A549 (cell line): ENCODE results near the gene C8G. TPM values are rescaled to one million over a fixed set of nuclear protein-coding genes. Genes with fewer than 3 reads are reported as not detected.

Source experiments
- ATAC-seq, 2 experiments: fragments of 200-7000 bp in 1 of 2; fragments of >200 bp in 1 of 2; cut with Nextera tagmentation in 1 of 2; cut with Tn5 transposase in 1 of 2; 3 replicates each; pipeline versions ENCODE4 v1.8.0 to v1.9.1; 2018 to 2020; ENCODE audit warnings: mild to moderate bottlenecking in 1 of 2, moderate library complexity in 1 of 2
- CTCF ChIA-PET: fragments of 300-600 bp; sonication (Branson Sonifier 250); formaldehyde crosslinking; extraction: SDS; loops from one replicate; lab custom pipeline; 2021; ENCODE audit warnings: antibody characterized with exemption, inconsistent platforms; lab: Yijun Ruan, JAX
- POLR2A ChIA-PET: fragments of 350-600 bp; formaldehyde crosslinking; extraction: SDS; loops from one replicate; lab custom pipeline; 2021; ENCODE audit warnings: antibody characterized with exemption, inconsistent platforms; lab: Yijun Ruan, JAX
- DNase-seq, 2 experiments: peaks; one replicate each; pipeline versions ENCODE4 v3.0.0 to v3.0.0-alpha.2; 2011 to 2016; ENCODE audit warnings: low read depth in 1 of 2, low spot score in 1 of 2
- FAIRE-seq: peaks from 2 replicates; lab custom pipeline; 2011; peaks lifted over from hg19 to GRCh38; lab: Jason Lieb, UNC
- H3K27ac ChIP-seq, 2 experiments: fragments of >200 bp; sonication (Bioruptor Twin); formaldehyde crosslinking; 3 replicates each; pipeline ENCODE4 v1.5.1; 2016 to 2017
- H3K4me1 ChIP-seq: fragments of >200 bp; sonication (Bioruptor Twin); formaldehyde crosslinking; 3 replicates; pipeline ENCODE4 v1.6.1; 2016
- H3K4me2 ChIP-seq: fragments of >200 bp; sonication (Bioruptor Twin); formaldehyde crosslinking; 3 replicates; pipeline ENCODE4 v1.6.1; 2016
- H3K4me3 ChIP-seq: fragments of >200 bp; sonication (Bioruptor Twin); formaldehyde crosslinking; 3 replicates; pipeline ENCODE4 v1.5.1; 2016
- H3K9me3 ChIP-seq: fragments of >200 bp; sonication (Bioruptor Twin); formaldehyde crosslinking; 3 replicates; pipeline ENCODE4 v1.6.1; 2016
- ATOH8 ChIP-seq: fragments of 250-450 bp; sonication (Bioruptor Pico); IDR thresholded peaks from 2 replicates; pipeline ENCODE4 v1.5.0; 2020; ENCODE audit warnings: low read depth, mild to moderate bottlenecking, moderate library complexity
- BHLHE40 ChIP-seq: IDR thresholded peaks from 2 replicates; pipeline ENCODE4 v1.6.1; 2012; ENCODE audit warnings: low read depth, low read length, inconsistent platforms
- CEBPB ChIP-seq, 2 experiments: fragments of >200 bp in 1 of 2; sonication (Bioruptor Twin) in 1 of 2; formaldehyde crosslinking in 1 of 2; IDR thresholded peaks; 2 replicates each; pipeline ENCODE4 v1.6.1; 2012 to 2016
- CHD2 ChIP-seq: fragments of 150-350 bp; IDR thresholded peaks from 2 replicates; pipeline ENCODE4 v1.6.1; 2014; ENCODE audit warnings: low read length; ENCODE audit not compliant: partially characterized antibody
- CHD4 ChIP-seq: fragments of 200-600 bp; sonication (generic); IDR thresholded peaks from 2 replicates; pipeline ENCODE4 v1.6.1; 2016; ENCODE audit warnings: antibody characterized with exemption, mild to moderate bottlenecking, borderline replicate concordance
- EHF ChIP-seq: fragments of 250-450 bp; sonication (Bioruptor Pico); IDR thresholded peaks from 2 replicates; pipeline ENCODE4 v1.5.0; 2020; ENCODE audit warnings: mild to moderate bottlenecking
- ESRRA ChIP-seq: fragments of 150-350 bp; IDR thresholded peaks from 2 replicates; pipeline ENCODE4 v1.6.1; 2014; ENCODE audit warnings: mild to moderate bottlenecking, low read length, borderline replicate concordance
- FOSB ChIP-seq: fragments of 250-450 bp; sonication (Bioruptor Pico); IDR thresholded peaks from 2 replicates; pipeline ENCODE4 v1.5.0; 2020; ENCODE audit warnings: mild to moderate bottlenecking, moderate library complexity
- HDAC2 ChIP-seq: fragments of 200-600 bp; sonication (generic); IDR thresholded peaks from 2 replicates; pipeline ENCODE4 v1.6.1; 2016
- HES2 ChIP-seq: fragments of >200 bp; sonication (Bioruptor Twin); formaldehyde crosslinking; IDR thresholded peaks from 2 replicates; pipeline ENCODE4 v1.6.1; 2016
- HEYL ChIP-seq: fragments of 250-450 bp; sonication (Bioruptor Pico); IDR thresholded peaks from 2 replicates; pipeline ENCODE4 v1.8.0; 2021; ENCODE audit warnings: mild to moderate bottlenecking, moderate library complexity
- HMGXB4 ChIP-seq: fragments of 250-450 bp; sonication (Bioruptor Pico); IDR thresholded peaks from 2 replicates; pipeline ENCODE4 v1.5.0; 2021; ENCODE audit warnings: mild to moderate bottlenecking, moderate library complexity, borderline replicate concordance
- HOXA7 ChIP-seq: fragments of 250-450 bp; sonication (Bioruptor Pico); IDR thresholded peaks from 2 replicates; pipeline ENCODE4 v1.5.0; 2020; ENCODE audit warnings: mild to moderate bottlenecking, moderate library complexity
- HOXB13 ChIP-seq: fragments of 250-450 bp; sonication (Bioruptor Pico); IDR thresholded peaks from 2 replicates; pipeline ENCODE4 v1.5.0; 2020; ENCODE audit warnings: low read depth, mild to moderate bottlenecking, moderate library complexity
- HOXB5 ChIP-seq: fragments of 250-450 bp; sonication (Bioruptor Pico); IDR thresholded peaks from 2 replicates; pipeline ENCODE4 v1.5.0; 2020; ENCODE audit warnings: mild to moderate bottlenecking, moderate library complexity
- MYC ChIP-seq: IDR thresholded peaks from 2 replicates; pipeline ENCODE4 v1.6.1; 2012; ENCODE audit warnings: mild to moderate bottlenecking, inconsistent platforms, low read length, improper control_type of control experiment, borderline replicate concordance
- NFE2L2 ChIP-seq: fragments of 150-350 bp; conservative IDR thresholded peaks from 2 replicates; pipeline ENCODE4 v1.6.1; 2014; ENCODE audit warnings: low read length
- NPAS2 ChIP-seq: fragments of 250-450 bp; sonication (Bioruptor Pico); IDR thresholded peaks from 2 replicates; pipeline ENCODE4 v1.8.0; 2022; ENCODE audit warnings: mild to moderate bottlenecking, moderate library complexity, borderline replicate concordance
- NR3C1 ChIP-seq: fragments of >200 bp; sonication (Bioruptor Twin); formaldehyde crosslinking; IDR thresholded peaks from 3 replicates; pipeline ENCODE4 v1.6.1; 2017
- PBX3 ChIP-seq: IDR thresholded peaks from 2 replicates; pipeline ENCODE4 v1.6.1; 2012
- PHF8 ChIP-seq: fragments of 200-600 bp; sonication (generic); IDR thresholded peaks from 2 replicates; pipeline ENCODE4 v1.6.1; 2016; ENCODE audit warnings: low read depth, mild to moderate bottlenecking, antibody characterized with exemption, moderate library complexity, borderline replicate concordance
- POLR2AphosphoS2 ChIP-seq: conservative IDR thresholded peaks from 2 replicates; pipeline ENCODE4 v1.6.1; 2012; ENCODE audit warnings: low read length, improper control_type of control experiment, inconsistent platforms
- RARB ChIP-seq: fragments of 250-450 bp; sonication (Bioruptor Pico); IDR thresholded peaks from 2 replicates; pipeline ENCODE4 v1.8.0; 2021; ENCODE audit warnings: mild to moderate bottlenecking, moderate library complexity
- REST ChIP-seq: fragments of 200-600 bp; sonication (generic); IDR thresholded peaks from 2 replicates; pipeline ENCODE4 v1.6.1; 2016; ENCODE audit warnings: antibody characterized with exemption, mild to moderate bottlenecking, moderate library complexity
- SMC3 ChIP-seq: fragments of >200 bp; sonication (Bioruptor Twin); formaldehyde crosslinking; IDR thresholded peaks from 3 replicates; pipeline ENCODE4 v1.6.1; 2018; ENCODE audit warnings: inconsistent platforms
- ZC3H11A ChIP-seq: fragments of 450-650 bp; IDR thresholded peaks from 2 replicates; pipeline ENCODE4 v1.6.1; 2014; ENCODE audit warnings: antibody characterized with exemption, mild to moderate bottlenecking
- ZFP36 ChIP-seq: fragments of 450-650 bp; IDR thresholded peaks from 2 replicates; pipeline ENCODE4 v1.6.1; 2014; ENCODE audit warnings: borderline replicate concordance; ENCODE audit not compliant: partially characterized antibody
- ZSCAN20 ChIP-seq: fragments of 250-450 bp; sonication (Bioruptor Pico); IDR thresholded peaks from 2 replicates; pipeline ENCODE4 v1.8.0; 2022; ENCODE audit warnings: mild to moderate bottlenecking, moderate library complexity
- WGBS: methylation state at CpG from one replicate; pipeline ENCODE4 v1.1.6; 2017; ENCODE audit errors: missing lambda C conversion rate; 5-methylcytosine and 5-hydroxymethylcytosine counted together
- polyA plus RNA-seq, 4 experiments: library from polyadenylated mRNA; depleted of rRNA in 3 of 4; stranded (reverse); fragments of >200 nt; fragmentation: RNase III in 1 of 4; extraction: RNeasy Plus Mini Kit Qiagen cat#74134 plus additional on column Dnase treatment in 1 of 4; gene quantifications; 2 replicates in 3 of 4; 3 replicates in 1 of 4; pipeline ENCODE4 v1.2.3, GENCODE V29; 2011 to 2017

Gene C8G
- polyA plus RNA-seq, 2 of the 4 experiments (the other 2 are of a cell fraction): 0.45 to 1.3 TPM

GRCh38 chr9:136920069-136920468, 25.0 kb upstream of the C8G start (continued):
- no peak for TF ChIP-seq NPAS2 (CRISPR knock-in tag)
- no peak for TF ChIP-seq HES2
- no peak for TF ChIP-seq SMC3
- TF ChIP-seq CHD2: no peak
- no peak for TF ChIP-seq MYC
- no peak for TF ChIP-seq NFE2L2
- TF ChIP-seq ATOH8 (CRISPR knock-in tag): no peak
- TF ChIP-seq, all 56 proteins: peak for 0

GRCh38 chr9:136920734-136921231, 24.3 kb upstream of the C8G start:
- POLR2A ChIA-PET: interaction anchor here (2.1 kb wide), 1 partner anchor 19 kb away, joined by 7 read pairs; no protein-coding TSS in a partner anchor
- H3K4me3 ChIP-seq: no peak overlapping the region
- DNase-seq (no peak), FAIRE-seq (no peak), ATAC-seq (no peak)
- H3K9me3 ChIP-seq: no peaks in the 10 kb centered on the region
- CTCF ChIA-PET: interaction anchor here (0.6 to 3.0 kb wide), 8 partner anchors 12 to 129 kb away, joined by 3 to 14 read pairs (median 3); partner anchors contain the start of genes C8G and FBXW5
- peaks cover 10% of the 10 kb centered on the region; the same call in 1 of the 3 replicates for H3K4me1 ChIP-seq
- H3K27ac ChIP-seq: peak overlapping the region in 1 of 2 experiments; percentile 38; a peak in 1 of 6 replicates
- 86% methylated on average over 9 of the region's 14 CpGs for WGBS
- no peak for TF ChIP-seq POLR2AphosphoS2
- TF ChIP-seq REST: no peak
- TF ChIP-seq EHF: no peak
- no peak for TF ChIP-seq HOXA7 (CRISPR knock-in tag)
- no peak for TF ChIP-seq NPAS2 (CRISPR knock-in tag)
- TF ChIP-seq HEYL (CRISPR knock-in tag): no peak
- no peak for TF ChIP-seq ZFP36
- TF ChIP-seq HOXB13 (CRISPR knock-in tag): no peak
- no peak for TF ChIP-seq RARB (CRISPR knock-in tag)
- TF ChIP-seq ZSCAN20 (CRISPR knock-in tag): no peak
- TF ChIP-seq HDAC2: no peak
- no peak for TF ChIP-seq FOSB (CRISPR knock-in tag)
- no peak for TF ChIP-seq PHF8
- no peak for TF ChIP-seq NR3C1
- no peak for TF ChIP-seq CEBPB (IDR thresholded peaks at IDR 0.05)
- no peak overlapping the region for H3K4me2 ChIP-seq

- WGBS: 73% methylated on average over 2 of the region's 11 CpGs
- POLR2A ChIA-PET: interaction anchor here (2.1 kb wide), 1 partner anchor 19 kb away, joined by 7 read pairs; no protein-coding TSS in a partner anchor
- H3K4me1 ChIP-seq: peaks cover 10% of the 10 kb centered on the region; the same call in 1 of the 3 replicates
- peak overlapping the region in 1 of 2 experiments; percentile 35; a peak in 4 of 6 replicates for H3K27ac ChIP-seq
- CTCF ChIA-PET: interaction anchor here (0.6 to 3.0 kb wide), 7 partner anchors 14 to 128 kb away, joined by 3 to 14 read pairs (median 3); partner anchors contain the start of genes C8G and FBXW5
- no peaks in the 10 kb centered on the region for H3K9me3 ChIP-seq
- no peak overlapping the region for H3K4me3 ChIP-seq
- H3K4me2 ChIP-seq: no peak overlapping the region
- no peak for FAIRE-seq
- ATAC-seq: no peak
- DNase-seq: no peak
- TF ChIP-seq RARB (CRISPR knock-in tag) (no peak), CHD4 (no peak), ZC3H11A (no peak), HMGXB4 (CRISPR knock-in tag) (no peak), PBX3 (no peak), ESRRA (no peak), BHLHE40 (no peak), HOXB5 (no peak)
These were observed 23.7 kb upstream of the C8G start for GRCh38 chr9:136921307-136921706.
